CD4-positive, alpha-beta T cell treated with Interleukin-6 at 100 ng/mL for 8 hours (primary cell): ENCODE results near the gene MST1R.
A peak's percentile ranks its signal among the peaks of the same experiment; 100 is the strongest.
"Not testable (repeated sequence)": the region's sequence is repeated elsewhere in the genome, so short reads cannot be mapped to it uniquely, and the experiment has no call there.

Source experiments
- DNase-seq: peaks from one replicate; pipeline ENCODE4 v3.0.0-alpha.2; 2020; ENCODE audit warnings: mixed read lengths, low spot score

The MST1R gene

DNA sequence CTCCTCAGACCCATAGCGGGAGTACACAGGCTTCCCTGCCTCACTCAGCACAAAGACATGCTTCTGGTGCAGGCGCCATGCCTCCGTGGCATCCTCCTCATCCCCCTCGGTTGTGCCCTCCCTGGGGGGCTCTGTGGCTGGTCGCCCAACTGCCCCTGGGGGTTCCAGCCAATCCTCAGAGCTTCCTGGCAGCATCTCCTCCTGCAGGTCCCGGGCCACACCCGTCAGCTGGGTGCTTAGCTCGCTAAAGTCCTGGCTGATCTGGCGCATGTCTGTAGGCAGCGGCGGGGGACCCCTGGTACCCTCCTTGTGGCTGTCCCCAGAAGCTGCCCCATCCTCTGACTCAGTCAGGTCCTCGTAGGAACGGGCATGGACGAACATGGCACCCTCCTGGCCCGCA lies 7.9 kb upstream of the MST1R start:
- DNase-seq: no peak

DNA sequence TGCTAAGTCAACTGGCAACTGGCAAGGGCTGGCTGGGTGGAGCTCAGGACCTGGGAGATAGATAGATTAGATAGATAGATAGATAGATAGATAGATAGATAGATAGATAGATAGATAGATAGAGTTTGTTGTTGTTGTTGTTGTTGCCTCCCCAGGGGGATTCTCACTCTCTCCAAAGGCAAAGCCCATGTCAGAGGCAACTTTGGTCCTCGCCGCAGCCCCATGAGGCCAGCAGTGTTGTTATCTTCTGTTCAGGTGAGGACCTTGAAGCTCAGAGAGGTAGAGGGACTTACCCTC lies 7.4 kb upstream of the MST1R start:
- no peak for DNase-seq

DNA sequence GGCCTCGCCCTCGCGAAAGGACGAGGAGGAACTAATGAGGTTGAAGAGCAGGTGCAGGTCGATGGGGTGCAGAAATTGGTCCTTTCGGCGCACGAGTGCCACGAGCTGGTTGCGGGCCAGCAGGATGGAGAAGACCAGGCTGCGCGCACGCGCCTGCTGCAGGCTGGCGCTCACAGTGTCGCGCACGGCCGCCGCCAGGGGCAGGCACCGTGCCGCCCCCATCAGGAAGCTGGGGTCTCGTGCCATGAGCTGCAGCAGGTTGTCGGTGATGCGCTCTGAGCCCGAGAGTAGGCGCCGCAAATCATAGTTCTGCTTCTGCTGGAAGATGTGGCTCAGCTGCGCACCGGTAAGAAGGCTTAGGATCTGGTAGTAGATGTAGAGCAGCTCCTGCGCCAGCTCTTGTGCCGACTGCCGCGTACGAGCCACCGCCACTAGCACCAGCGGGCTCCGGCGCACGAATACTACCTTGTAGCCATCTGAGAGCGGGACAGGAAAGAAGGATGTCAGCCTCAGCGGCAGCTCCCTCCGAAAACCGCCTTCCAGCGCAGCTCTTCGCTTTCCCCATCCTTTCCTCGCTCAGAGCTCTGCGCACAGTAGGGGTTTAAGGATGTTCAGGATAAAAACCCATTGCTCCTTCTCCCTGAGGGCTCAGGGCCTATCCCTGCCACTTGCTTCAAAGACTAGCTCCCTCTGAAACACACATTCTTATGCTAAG lies 6.9 kb upstream of the MST1R start:
- DNase-seq: no peak

- no peak for DNase-seq
Observed at GRCh38 chr3:49908373-49909199, 4.9 kb upstream of the MST1R start.

- DNase-seq: peak; percentile 24
Observed at GRCh38 chr3:49906073-49906743, 2.5 kb upstream of the MST1R start.

DNA sequence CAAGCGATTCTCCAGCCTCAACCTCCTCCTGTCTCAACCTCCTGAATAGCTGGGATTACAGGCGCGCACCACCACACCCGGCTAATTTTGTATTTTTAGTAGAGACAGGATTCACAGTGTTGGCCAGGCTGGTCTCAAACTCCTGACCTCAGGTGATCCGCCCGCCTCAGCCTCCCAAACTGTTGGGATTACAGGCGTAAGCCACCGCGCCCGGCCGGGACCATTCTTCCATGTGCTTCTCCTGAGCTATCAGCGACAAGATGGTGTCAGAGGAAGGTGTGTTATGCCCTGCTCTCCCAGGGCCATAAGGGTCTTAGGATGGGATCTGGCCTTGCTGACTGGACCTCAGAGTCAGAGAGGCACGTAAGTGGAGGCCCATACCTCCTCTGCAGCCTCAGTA lies 775 bp upstream of the MST1R start:
- DNase-seq: not testable (repeated sequence)

GRCh38 chr3:49902511-49903345 lies 945 bp downstream of the MST1R start:
- no peak for DNase-seq

DNA sequence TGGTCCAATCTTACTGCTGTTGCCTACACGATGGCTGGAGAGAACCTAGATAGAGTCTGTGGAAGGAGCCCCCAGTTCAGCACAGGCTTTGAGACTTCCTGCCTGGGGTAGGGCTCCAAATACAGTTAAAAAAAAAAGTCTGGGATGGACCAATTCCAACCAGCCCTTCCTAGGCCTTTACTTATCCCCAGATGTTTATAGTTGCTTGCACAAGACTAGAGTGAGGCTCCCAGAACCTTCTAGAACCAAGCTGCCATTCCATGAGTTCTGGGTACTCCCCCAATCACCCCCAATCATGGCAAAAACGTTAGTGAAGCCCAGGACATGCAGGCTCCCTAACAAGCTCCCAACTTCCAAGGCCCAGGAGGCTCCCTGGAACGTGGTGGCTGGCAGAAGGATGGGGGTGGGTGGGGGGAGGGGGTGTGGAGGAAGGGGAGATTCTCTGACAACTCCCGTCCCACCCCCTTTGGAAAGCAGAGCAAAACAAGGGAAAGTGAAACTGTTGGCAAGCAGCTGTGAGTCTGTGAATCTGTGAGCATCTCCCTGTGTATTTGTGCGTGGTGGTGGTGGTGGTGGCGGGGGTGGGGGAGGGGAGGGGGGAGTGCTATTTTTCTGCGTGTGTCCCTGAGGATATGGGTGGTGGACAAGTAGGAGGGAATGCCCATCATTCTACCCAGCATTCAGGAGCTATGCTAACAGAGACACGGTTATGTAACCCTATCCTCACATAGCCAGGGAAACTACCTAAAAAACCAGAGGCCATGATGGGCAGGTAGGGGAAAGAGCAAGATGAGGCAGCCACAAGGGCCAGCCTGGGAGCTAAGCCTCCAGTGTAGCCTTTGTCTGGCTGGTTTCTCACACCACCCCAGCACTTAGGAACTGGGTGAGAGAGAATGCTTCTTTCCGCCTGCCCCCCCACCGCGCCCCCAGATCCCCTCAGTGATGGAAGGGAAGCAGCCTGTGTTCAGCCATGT lies 2.0 kb downstream of the MST1R start:
- DNase-seq: no peak

DNA sequence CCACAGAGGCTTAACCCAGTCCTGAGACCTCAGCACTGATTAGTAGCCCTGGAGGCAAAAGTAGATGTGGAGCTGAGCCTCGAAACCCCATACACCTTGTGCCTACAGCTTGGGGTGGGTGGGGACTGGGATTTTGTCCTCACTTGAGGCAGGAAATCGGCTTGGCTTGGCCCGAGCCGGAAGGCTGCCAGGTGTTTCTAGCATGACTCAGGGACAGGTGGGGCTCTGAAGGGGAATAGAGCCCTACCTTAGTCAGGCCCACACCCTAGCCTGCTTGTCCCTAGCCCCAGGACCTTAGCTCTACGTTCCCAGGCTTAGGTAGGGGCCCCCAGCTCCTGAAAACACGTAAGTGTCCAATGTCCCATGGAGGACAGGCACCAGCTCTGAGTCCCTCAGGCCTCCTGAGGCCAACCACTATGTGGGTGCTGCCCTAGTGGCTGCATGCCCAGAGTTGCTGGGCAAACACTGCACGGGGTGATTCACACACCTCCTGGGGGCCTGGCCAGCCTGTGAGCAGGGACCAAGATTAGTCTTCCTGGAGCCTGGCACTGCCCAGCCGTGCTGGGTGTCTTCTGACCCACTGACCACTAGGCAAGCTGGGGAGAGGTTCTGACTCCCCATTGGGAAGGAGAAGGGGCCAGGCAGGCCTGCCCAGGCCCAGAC lies 3.1 kb downstream of the MST1R start:
- DNase-seq: no peak

- DNase-seq: no peak
Observed at GRCh38 chr3:49899815-49900214, 3.9 kb downstream of the MST1R start.

GRCh38 chr3:49898991-49899390 lies 4.7 kb downstream of the MST1R start:
- DNase-seq: no peak

DNA sequence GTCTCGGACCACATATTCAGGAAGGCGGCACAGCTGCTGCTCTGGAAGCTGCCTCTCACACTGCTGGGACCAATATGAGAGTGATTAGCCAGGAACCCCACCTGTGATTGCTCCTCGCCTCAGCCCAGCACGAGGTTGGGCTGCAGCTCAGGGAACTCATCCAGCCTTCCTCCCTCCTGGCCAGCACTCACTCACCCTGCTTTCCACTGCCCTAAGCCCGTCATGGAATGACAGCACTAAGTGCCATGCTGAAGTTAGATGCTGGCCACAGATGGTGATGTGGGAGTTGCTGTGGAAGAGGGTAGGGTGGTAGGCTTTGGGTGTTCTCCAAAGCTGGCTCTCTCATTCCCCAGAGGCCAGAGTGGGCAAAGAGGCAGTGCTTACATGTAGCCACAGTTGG lies 7.3 kb downstream of the MST1R start:
- no peak for DNase-seq

GRCh38 chr3:49895791-49896190 lies 7.9 kb downstream of the MST1R start:
- no peak for DNase-seq

DNA sequence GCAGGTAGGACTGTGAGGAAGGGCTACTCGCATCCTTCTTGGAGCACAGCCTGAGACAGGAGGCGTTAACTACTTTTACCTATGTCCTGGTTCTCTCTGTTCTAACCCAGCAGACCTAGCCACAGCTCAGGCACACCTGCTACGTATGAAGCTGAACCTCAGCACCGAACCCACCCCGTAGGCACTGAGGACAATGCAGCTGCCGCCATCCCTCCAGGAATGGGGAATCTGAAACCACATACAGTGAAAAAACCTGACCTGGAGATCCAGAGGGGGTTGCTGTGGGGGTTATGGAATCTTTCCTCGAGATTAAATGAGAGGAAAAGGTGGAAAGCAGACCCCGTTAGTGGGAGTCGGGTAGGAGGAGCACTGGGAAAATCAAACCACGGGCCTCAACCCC lies 14.4 kb downstream of the MST1R start:
- DNase-seq: no peak

DNA sequence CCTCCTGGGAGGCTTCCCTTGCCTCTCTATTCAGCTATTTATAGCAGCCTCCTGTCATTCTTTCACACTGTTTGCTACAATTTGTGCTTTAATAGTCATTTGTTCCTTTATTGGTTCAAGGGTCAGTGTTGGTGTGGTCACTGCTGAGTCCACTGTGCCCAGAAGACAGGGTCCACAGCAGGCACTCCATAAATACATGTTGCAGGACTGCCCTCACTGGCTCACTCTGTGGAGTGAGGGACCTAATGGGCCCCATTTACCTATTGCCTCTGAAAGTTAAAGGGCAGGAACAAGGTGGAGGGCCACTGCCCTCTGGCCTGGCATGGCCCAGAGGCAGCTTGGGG lies 16.8 kb downstream of the MST1R start:
- DNase-seq: no peak

GRCh38 chr3:49883998-49884397 lies 19.7 kb downstream of the MST1R start:
- DNase-seq: no peak

GRCh38 chr3:49882166-49882565 lies 21.5 kb downstream of the MST1R start:
- no peak for DNase-seq

DNA sequence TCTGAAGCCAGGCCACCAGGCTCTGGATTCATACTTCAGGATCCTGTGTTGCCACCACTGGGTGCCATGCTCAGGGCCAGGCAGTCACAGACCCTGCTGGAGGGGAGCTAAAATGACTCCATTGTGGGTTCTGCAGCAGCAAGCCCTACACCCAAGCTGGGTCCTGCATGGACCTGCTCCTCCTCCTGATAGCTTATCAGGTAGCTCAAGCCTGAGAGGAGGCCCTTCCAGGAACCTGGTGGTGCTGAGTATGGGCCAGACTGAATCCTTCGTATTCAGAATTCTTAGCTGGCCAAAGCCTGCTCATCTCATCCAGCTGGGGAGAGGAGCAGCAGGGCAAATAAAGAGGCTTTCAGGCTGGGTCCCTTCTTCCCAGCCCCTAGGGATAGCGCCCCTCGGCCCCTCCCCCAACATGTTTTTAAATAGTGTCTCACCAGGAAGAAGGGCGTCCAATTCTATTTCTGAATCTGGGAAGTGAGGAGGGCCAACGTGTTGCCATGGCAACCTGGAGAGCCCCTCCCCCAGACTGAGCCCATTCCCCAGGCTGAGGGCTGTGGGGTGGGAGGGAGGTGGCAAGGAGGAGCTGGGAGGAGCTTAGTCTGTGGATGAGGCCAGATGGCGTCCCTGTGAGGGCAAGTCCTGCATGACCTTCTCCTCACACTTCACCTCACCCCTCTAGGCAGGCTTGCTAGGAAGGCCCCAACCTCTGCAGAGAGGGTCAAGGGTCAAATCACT lies 22.9 kb downstream of the MST1R start:
- DNase-seq: no peak

- no peak for DNase-seq
Observed at GRCh38 chr3:49879721-49880120, 24.0 kb downstream of the MST1R start.

DNA sequence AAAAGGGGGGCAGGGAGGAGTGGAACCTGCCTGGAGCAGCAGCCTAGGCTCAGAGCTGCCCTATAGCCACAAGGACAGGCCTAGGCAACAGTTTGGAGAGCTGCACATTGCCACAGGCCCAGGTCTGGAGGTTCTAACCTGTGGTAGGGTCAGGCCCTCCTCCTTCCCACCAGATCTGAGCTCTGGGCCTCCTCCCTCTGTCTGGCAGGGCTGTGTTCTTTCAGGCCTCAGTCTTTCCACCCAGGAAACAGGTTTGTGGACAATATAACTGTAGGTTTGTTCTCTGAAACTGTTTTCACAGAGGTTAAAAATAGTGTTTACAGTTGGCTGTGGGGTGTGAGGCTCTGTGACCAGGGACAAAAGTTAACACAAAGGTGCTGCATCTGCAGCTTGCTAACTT lies 25.0 kb downstream of the MST1R start:
- DNase-seq: no peak
